ENCODE results near the gene RTL1.

GRCh38 chr14:100901391-100902183, 1.9 kb downstream of the RTL1 start:
- TF ChIP-seq CTCF (IDR thresholded peaks at IDR 0.05) (no peak), EZH2 (IDR thresholded peaks at IDR 0.05) (no peak)
